HG03064 (cell line): ENCODE data around the gene SAFB.

Experiments used
- ATAC-seq: cut with Tn5 transposase; IDR thresholded peaks from one replicate; pipeline ENCODE4 v1.9.1; 2021; ENCODE audit warnings: low read depth; ENCODE audit not compliant: unreplicated experiment

The SAFB gene

GRCh38 chr19:5663904-5664303 is 41.0 kb downstream of the SAFB start:
- no peak for ATAC-seq

DNA sequence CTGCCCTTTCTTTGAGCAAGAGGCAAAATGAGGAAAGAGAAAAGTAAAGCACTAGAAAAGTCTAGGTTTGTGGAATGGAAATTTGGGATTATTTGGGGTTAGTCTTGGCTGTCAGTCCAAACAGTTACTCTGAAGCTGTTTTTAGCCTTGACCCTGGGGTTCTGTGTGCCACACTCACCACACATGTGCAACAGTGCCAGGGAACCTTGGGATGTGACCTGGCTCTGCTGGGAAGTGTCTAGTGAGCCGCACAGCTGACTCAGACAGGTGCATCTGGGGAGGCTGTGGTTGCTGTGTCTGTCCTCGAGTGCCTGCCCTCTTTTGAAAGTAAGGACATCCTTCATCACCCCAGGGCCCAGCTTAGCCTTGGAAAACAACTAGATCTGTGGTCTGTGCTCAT is 41.6 kb downstream of the SAFB start:
- ATAC-seq: no peak

- no peak for ATAC-seq
Observed at GRCh38 chr19:5665781-5666513, 43.1 kb downstream of the SAFB start.

- ATAC-seq: no peak
Observed at GRCh38 chr19:5666921-5667610, 44.2 kb downstream of the SAFB start.

DNA sequence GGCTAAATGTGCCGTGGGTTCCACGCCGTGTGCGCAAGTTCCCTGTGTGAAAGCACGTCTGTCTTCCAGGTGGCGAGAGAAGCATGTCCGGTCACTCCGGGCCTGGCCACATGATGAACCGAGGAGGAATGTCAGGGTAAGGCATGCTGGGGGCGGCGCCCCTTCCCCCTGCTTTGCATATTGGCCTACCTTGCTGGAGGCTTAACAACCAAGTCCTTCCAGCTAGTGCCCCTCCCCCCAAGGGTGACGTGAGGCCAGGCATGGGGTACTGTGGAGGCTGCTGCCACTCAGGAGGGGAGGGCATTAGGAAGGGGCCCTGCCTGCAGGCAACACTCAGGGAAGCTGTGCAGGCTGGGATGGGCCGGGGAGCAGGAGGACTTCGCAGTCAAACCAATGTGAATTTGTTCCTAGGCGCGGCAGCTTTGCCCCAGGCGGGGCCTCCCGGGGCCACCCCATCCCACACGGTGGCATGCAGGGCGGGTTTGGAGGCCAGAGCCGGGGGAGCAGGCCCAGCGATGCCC is 44.9 kb downstream of the SAFB start:
- no peak for ATAC-seq

GRCh38 chr19:5669212-5669611 is 46.3 kb downstream of the SAFB start:
- ATAC-seq: no peak

DNA sequence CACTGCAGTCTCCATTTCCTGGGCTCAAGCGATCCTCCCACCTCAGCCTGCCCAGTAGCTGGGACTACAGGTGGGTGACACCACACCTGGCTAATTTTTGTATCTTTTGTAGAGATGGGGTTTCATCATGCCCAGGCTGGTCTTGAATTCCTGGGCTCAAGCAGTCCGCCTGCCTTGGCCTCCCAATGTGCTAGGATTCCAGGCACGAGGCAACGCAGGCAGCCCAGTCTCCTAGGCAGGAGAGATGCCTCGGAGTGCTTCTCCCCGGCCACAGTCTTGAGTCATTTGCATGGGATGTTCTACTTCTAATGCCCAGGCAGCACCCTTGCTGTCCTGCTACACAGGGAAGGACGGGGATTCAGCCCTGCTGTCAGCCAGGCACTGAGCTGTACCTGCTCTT is 48.7 kb downstream of the SAFB start:
- ATAC-seq: no peak

GRCh38 chr19:5672708-5673459 is 50.0 kb downstream of the SAFB start:
- ATAC-seq: no peak

- no peak for ATAC-seq
Observed at GRCh38 chr19:5673752-5674151, 50.9 kb downstream of the SAFB start.

DNA sequence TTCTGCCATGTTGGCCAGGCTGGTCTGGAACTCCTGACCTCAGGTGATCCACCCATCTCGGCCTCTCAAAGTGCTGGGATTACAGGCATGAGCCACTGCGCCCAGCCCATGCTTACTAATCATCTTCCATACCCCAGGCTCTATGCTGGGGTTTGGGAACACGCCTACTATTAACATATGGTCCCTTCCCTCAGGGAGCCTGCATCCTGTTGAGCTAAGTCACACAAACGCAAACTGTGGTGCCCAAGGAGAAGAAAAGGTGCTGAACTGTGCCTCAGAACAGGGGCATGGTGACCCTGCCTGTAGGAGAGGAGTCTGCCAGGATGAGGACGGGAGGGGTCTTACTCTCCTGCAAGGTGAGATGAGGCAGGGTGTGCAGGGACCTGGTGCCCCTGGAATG is 51.8 kb downstream of the SAFB start:
- ATAC-seq: no peak

GRCh38 chr19:5676105-5676771 is 53.4 kb downstream of the SAFB start:
- ATAC-seq: no peak

GRCh38 chr19:5676772-5677105 is 53.9 kb downstream of the SAFB start:
- ATAC-seq: no peak

- ATAC-seq: no peak
Observed at GRCh38 chr19:5677136-5677535, 54.3 kb downstream of the SAFB start.

- no peak for ATAC-seq
Observed at GRCh38 chr19:5677580-5677979, 54.7 kb downstream of the SAFB start.

DNA sequence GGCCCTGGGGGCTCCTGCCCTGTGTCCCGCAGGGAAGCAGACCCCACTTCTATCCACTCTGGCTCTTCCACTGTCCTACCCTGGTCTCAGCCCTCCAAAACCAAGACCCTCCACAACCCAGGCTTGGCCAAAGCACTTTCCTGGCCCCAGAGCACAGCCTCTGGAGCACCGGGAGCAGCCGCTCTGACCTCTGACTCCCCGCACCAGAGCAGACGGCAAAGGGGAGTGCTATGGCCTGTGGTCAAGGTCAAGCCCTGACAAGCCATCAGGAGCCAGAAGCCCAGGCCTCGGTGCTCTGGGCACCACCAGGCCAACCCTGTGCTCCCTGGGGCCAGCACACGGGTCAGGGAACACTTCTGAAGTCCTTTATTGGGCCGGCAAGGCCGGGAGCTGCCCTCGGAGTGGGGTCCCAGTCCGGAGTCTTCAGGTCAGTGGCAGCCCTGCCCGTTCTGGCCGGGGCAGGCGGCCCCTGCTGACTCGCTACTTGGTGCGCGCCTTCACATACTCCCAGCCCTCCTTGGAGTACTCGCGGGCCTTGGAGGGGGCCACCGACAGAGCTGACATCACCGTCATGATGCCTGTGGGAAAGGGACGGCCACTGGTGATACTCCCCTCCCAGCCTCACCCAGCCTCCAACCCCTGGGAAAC is 55.3 kb downstream of the SAFB start:
- no peak for ATAC-seq

GRCh38 chr19:5679289-5680083 is 56.6 kb downstream of the SAFB start:
- no peak for ATAC-seq

DNA sequence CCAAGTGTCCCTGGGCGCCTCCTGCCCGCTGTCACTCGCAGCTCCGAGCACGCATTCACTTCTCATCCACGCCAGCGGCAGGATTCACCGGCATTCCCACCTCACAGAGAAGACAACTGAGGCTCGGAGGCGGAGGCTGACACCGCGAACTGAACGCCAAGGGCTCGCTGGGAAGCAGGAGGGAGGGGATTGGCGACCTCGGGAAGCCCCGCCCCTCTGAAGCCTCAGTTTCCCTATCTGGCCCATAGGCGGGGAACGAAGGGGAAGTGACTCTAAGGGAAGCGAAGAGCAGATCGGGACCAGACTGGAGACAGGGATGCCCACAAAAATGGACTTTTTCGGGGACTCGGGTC is 57.2 kb downstream of the SAFB start:
- ATAC-seq: no peak

- ATAC-seq: peak; percentile 78
Observed at GRCh38 chr19:5680437-5681368, 57.8 kb downstream of the SAFB start, which contains the start of the genes HSD11B1L and MICOS13. TSS of gene HSD11B1L (plus strand) at chr19:5681027. CDS start at chr19:5684833, 3,806 bp downstream. TSS of gene MICOS13 (minus strand) at chr19:5680516. CDS start at chr19:5680486, 30 bp downstream.
